ENCODE results near the gene VIT. TPM values are rescaled to one million over a fixed set of nuclear protein-coding genes. Genes with fewer than 3 reads are reported as not detected.

Gene VIT
- total RNA-seq, 4 donors from 2014 or later, result 1.4 to 3.6 (median 2.5) TPM; not detected in 1

DNA sequence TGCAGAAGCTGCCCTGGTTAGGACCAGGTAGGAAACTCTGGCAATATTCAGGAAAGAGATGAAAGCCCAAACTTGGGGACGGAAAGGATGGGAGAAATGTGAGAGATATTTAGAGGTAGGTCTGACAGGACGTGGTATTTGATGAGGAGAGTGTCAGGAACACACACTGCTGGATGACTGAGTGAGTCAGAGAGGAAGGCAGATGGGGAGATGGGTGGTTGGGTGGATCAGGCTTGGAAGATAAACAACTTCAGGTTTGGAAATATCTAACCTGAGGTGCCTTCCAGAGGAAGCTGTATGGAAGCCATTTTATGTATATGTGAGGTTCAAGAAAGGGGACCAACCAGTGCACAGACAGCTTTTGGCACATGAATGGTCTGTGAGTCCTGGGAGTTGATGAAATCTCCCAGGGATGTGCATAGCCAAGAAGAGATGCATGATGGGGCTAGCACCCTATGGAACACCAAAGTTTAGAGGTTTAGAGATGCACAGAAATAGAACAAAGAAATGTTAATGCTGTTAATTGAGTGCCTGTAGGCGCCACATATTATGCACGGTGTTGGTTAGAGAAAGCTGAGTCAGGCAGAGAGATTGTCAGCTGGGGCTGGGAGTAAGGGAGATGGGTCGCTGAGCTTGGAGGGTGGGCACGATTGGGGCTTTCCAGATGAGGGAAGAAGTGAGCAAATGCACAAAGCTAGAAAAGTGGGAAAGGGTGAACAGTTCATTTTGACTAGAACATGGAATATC, 101.0 kb downstream of the VIT start:
- in situ Hi-C loops (cut with MboI; ENCODE audit: low pct_ligation_motif_present in 1 of 4, low pct_unique_long_range_greater_than_20kb in 1 of 4, low sequenced_read_pairs in 3 of 4) (loop anchor here in 2 of 4 donors (25.0 kb wide), 1 partner anchor 215 kb away; no protein-coding TSS in a partner anchor), intact Hi-C loops (cut with DNase I; ENCODE audit: low total_unique reads) (no loop called here)
- Histone ChIP-seq H3K4me3 (no peak overlapping the region), H3K9me3 (no peaks in the 10 kb centered on the region), H3K36me3 (no peaks in the 10 kb centered on the region), H3K27me3 (no peaks in the 10 kb centered on the region), H3K27ac (no peak overlapping the region), H3K4me1 (no peaks in the 10 kb centered on the region)
- TF ChIP-seq, protein P1, sequence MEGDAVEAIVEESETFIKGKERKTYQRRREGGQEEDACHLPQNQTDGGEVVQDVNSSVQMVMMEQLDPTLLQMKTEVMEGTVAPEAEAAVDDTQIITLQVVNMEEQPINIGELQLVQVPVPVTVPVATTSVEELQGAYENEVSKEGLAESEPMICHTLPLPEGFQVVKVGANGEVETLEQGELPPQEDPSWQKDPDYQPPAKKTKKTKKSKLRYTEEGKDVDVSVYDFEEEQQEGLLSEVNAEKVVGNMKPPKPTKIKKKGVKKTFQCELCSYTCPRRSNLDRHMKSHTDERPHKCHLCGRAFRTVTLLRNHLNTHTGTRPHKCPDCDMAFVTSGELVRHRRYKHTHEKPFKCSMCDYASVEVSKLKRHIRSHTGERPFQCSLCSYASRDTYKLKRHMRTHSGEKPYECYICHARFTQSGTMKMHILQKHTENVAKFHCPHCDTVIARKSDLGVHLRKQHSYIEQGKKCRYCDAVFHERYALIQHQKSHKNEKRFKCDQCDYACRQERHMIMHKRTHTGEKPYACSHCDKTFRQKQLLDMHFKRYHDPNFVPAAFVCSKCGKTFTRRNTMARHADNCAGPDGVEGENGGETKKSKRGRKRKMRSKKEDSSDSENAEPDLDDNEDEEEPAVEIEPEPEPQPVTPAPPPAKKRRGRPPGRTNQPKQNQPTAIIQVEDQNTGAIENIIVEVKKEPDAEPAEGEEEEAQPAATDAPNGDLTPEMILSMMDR (IDR thresholded peaks at IDR 0.05), result no peak
- TF ChIP-seq POLR2AphosphoS5 (IDR thresholded peaks at IDR 0.05) (no peak), POLR2A (IDR thresholded peaks at IDR 0.05) (no peak), EP300 (IDR thresholded peaks at IDR 0.05; ENCODE audit: low read depth) (no peak)
- DNase-seq, result no peak
- WGBS, 2 donors (ENCODE audit: low coverage in 1 of 2), result 60 to 70% methylated on average over 6 of the region's 6 CpGs

DNA sequence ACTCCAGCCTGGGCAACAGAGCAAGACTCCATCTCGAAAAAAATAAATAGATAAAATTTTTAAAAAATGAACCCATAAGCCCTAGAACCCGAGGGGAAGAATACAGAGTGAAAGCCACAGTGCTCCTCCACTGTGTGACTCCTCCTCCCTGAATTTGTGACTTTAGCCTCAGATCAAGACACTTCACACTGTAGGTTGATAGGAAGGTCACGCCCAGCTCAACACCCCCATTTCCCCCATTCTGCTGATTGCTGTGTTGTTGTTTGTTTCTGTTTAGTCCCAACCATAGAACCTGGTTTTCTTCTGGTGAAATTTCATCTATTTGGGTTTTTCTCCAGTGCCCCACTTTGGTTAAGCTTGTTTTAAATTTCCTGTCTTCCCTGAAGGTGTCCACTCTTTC, 102.2 kb downstream of the VIT start:
- no peak overlapping the region for H3K4me3 ChIP-seq
- 70 to 90% methylated on average over 2 to 3 of the region's 3 CpGs for WGBS, 2 donors (ENCODE audit: low coverage in 1 of 2)
- in situ Hi-C loops (cut with MboI; ENCODE audit: low pct_ligation_motif_present in 1 of 4, low pct_unique_long_range_greater_than_20kb in 1 of 4, low sequenced_read_pairs in 3 of 4), result loop anchor here in 2 of 4 donors (25.0 kb wide), 1 partner anchor 214 kb away; no protein-coding TSS in a partner anchor
- H3K27me3 ChIP-seq, result no peaks in the 10 kb centered on the region
- H3K4me1 ChIP-seq, result peaks cover 0 to 6% (median 0%) of the 10 kb centered on the region in 4 donors
- DNase-seq, result no peak
- no peaks in the 10 kb centered on the region for H3K9me3 ChIP-seq
- H3K27ac ChIP-seq, result no peak overlapping the region
- no peaks in the 10 kb centered on the region for H3K36me3 ChIP-seq
- intact Hi-C loops (cut with DNase I; ENCODE audit: low total_unique reads), result no loop called here
- TF ChIP-seq, protein P1 (IDR thresholded peaks at IDR 0.05), result no peak
- TF ChIP-seq POLR2A (IDR thresholded peaks at IDR 0.05), result no peak

DNA sequence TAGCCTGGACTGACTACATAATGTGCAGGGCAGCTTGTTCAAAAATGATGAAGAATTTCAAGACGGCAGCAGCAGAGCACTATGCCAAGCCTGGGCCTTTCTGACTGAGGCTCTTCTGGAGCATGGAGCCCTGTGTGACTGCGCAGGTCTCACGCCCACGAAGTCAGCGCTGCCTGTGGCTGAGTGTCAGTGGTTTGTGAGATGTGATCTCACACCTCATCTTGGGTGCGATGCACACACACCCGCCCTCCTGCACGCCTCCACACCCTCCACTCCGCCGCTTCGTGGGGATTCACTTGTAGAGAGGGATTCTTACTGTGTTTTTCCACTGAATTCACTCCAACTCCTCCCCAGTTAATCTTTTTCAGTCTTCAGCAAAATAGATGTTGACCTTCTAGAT, 103.9 kb downstream of the VIT start:
- TF ChIP-seq EP300 (IDR thresholded peaks at IDR 0.05; ENCODE audit: low read depth), result no peak
- Histone ChIP-seq H3K9me3 (no peaks in the 10 kb centered on the region), H3K4me1 (peaks cover 0 to 6% (median 0%) of the 10 kb centered on the region in 4 donors), H3K27ac (no peak overlapping the region), H3K36me3 (no peaks in the 10 kb centered on the region), H3K4me3 (no peak overlapping the region), H3K27me3 (no peaks in the 10 kb centered on the region)
- intact Hi-C loops (cut with DNase I; ENCODE audit: low total_unique reads) (no loop called here), in situ Hi-C loops (cut with MboI; ENCODE audit: low pct_ligation_motif_present in 1 of 4, low pct_unique_long_range_greater_than_20kb in 1 of 4, low sequenced_read_pairs in 3 of 4) (no loop called here)
- no peak for DNase-seq
- WGBS, 2 donors (ENCODE audit: low coverage in 1 of 2), result 67 to 88% methylated on average over 1 to 11 of the region's 11 CpGs

DNA sequence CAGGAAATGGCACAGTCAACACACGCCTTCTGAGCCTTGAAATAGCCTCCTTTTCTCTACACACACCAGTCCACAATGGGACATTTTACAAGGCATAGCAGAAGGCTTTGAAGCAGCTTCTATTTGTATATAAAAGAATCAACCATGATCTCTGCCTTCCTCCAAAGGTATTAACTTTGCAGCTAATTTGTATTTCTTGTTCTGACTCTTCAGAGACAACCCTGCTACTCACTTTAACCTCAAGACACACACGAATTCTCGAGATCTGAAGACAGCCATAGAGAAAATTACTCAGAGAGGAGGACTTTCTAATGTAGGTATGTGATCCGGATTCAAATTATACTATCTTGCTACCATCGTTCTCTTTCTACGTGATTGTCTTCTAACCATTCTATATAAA, 104.6 kb downstream of the VIT start:
- Histone ChIP-seq H3K27ac (no peak overlapping the region), H3K9me3 (no peaks in the 10 kb centered on the region), H3K27me3 (no peaks in the 10 kb centered on the region), H3K36me3 (no peaks in the 10 kb centered on the region), H3K4me1 (peaks cover 0 to 6% (median 0%) of the 10 kb centered on the region in 4 donors), H3K4me3 (no peak overlapping the region)
- in situ Hi-C loops (cut with MboI; ENCODE audit: low pct_ligation_motif_present in 1 of 4, low pct_unique_long_range_greater_than_20kb in 1 of 4, low sequenced_read_pairs in 3 of 4) (no loop called here), intact Hi-C loops (cut with DNase I; ENCODE audit: low total_unique reads) (no loop called here)
- TF ChIP-seq POLR2AphosphoS5 (IDR thresholded peaks at IDR 0.05) (no peak), POLR2A (IDR thresholded peaks at IDR 0.05) (no peak), EP300 (IDR thresholded peaks at IDR 0.05; ENCODE audit: low read depth) (no peak)
- TF ChIP-seq, protein P1 (IDR thresholded peaks at IDR 0.05), result no peak
- DNase-seq, result no peak
- 74 to 86% methylated on average over 6 of the region's 6 CpGs for WGBS, 2 donors (ENCODE audit: low coverage in 1 of 2)
